Measurements from ENCODE around the gene TMEM145.

Gene TMEM145

DNA sequence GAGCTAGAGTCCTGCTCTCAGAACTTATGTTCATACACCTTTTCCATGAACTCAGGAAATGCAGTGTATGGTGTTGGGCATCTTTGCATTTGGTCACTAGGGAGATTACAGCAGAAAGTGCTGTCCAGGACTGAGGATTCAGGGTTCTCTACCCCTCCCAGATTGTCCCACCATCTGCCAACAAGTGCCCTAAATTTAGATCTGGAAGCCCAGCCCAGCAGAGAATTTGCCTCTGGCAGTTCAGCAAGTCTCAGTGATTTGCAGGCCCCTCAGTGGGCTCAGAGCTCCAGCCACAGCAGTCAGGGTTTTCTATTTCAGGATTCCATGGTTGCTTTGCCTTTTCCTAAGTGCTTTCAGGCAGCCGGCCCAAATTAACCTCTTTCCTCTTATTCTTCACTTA is 53.6 kb downstream of the TMEM145 start:
- DNase-seq: no peak

DNA sequence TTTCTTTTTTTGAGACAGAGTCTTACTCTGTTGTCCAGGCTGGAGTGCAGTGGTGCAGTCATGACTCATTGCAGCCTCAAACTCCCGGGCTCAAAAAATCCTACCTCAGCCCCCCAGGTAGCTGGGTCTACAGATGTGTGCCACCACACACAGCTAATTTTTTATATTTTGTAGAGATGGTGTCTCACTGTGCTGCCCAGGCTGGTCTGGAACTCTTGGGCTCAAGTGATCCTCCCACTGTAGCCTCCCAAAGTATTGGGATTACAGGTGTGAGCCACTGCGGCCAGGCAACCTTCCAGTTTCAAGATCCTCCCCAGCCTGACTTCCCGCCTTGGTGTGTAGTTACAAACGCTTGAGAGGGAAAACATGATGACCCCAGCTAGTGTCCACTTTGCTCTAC is 54.8 kb downstream of the TMEM145 start:
- no peak for DNase-seq

DNA sequence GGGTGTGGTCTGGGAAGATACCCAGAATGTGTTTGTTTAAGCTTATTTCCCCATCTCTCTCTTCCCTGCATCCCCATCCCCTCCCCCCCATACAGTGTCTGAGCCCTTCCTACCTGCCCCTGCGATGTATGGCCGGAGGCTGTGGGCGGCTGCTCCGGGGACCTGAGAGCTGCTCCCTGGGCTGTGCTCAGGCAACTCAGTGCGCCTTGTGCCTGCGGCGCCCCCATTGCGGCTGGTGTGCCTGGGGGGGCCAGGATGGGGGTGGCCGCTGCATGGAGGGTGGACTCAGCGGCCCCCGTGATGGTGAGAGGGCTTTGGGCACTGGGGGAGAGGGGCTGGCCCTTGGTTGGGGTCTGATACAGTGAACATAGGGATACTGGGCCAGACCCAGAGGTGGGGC is 55.3 kb downstream of the TMEM145 start:
- DNase-seq: no peak

DNA sequence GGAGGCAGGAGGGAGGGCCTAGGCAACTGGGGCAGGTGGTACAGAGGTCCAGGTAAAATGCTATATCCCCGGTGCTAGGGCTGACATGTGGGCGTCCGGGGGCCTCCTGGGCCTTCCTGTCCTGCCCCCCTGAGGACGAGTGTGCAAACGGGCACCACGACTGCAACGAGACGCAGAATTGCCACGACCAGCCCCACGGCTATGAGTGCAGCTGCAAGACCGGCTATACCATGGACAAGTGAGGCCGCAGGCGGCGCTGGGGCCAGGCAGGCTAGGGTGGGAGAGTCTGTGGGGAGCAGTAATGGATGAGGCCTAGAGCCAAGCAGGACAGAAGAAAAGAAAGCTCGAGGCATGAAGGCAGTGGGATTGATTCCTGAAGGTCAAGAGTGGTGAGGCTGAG is 55.7 kb downstream of the TMEM145 start:
- no peak for DNase-seq

DNA sequence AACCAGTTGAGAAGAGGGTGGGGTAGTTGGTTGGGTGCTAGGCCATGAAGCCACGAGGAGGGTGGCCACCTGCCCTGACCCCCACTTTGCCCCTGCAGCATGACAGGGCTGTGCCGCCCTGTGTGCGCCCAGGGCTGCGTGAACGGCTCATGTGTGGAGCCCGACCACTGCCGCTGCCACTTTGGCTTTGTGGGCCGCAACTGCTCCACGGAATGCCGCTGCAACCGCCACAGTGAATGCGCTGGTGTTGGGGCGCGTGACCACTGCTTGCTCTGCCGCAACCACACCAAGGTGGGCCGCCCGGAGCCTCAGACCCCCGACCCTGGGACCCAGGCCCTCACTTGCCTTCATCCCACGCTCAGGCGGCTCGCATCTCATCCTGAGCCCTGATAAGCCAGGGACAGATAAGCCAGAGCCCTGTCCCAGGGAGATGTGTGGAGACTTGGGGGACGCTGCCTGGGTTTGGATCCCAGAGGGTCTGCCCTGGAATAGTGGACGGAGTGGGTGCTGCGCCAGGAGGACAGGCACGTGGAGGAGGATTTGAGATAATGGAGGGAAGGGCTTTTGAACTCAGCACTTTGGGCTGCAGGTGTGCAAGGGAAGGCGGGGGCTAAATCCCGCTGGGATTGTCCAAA is 56.4 kb downstream of the TMEM145 start:
- DNase-seq: no peak

DNA sequence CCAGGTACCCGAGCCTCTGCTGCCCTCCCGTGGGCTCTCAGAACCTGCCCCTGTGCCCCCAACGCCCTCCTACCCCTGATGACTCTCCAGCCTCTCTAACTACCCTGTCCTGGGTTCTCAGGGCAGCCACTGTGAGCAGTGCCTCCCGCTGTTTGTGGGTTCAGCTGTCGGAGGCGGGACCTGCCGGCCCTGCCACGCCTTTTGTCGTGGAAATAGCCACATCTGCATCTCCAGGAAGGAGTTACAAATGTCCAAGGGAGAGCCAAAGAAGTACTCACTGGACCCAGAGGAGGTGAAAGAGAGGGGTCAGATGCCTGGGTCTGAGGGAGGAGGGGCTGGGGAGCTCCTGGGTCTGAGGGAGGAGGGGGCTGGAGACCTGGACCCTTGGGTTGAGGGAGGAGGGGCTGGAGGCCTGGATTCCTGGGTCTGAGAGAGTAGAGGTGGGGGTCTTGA is 57.0 kb downstream of the TMEM145 start:
- DNase-seq: no peak

DNA sequence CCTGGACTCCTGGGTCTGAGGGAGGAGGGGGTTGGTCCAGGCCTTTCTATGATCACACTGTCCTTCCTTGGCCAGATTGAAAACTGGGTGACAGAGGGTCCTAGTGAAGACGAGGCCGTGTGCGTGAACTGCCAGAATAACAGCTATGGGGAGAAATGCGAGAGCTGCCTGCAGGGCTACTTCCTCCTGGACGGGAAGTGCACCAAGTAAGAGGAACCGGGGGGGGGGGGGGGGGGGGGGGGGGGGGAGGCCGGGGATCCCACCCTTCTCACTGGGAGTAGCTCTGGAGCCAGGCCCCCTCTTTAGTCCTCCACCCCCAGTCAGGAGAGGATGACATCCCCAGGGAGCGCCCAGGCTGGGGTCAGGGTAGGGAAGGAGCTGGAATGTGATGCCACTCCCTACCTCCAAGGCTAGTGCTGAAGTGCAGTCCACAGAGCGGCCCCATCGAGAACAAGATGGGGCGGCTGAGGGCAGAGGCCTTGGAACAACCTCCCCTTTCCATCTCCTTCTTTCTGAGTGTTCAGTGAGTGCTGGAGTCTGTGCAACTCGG is 57.6 kb downstream of the TMEM145 start:
- DNase-seq: no peak

Measured in stimulated activated naive CD4-positive, alpha-beta T cell treated with Interleukin-2 at 50 U/mL for 16 hours (primary cell).